Activated naive CD4-positive, alpha-beta T cell treated with anti-CD3 and anti-CD28 coated beads, Interleukin-2, amount 50 U/mL, for 72 hours (primary cell): Measurements from ENCODE around the gene ASB15. TPM values are rescaled to one million over a fixed set of nuclear protein-coding genes. Genes with fewer than 3 reads are reported as not detected.
A peak's percentile ranks its signal among the peaks of the same experiment; 100 is the strongest.
"Not testable (repeated sequence)": the region's sequence is repeated elsewhere in the genome, so short reads cannot be mapped to it uniquely, and the experiment has no call there.

Experiments used
- ATAC-seq, 2 donors: fragments of 150-1000 bp; cut with Tn5 transposase; 2 replicates each; pipeline ENCODE4 v1.10.0; 2021; ENCODE audit warnings: mild to moderate bottlenecking in 2 of 2, moderate library complexity in 2 of 2
- DNase-seq, 2 donors: peaks; one replicate each; pipeline ENCODE4 v3.0.0; 2021 to 2022; ENCODE audit warnings: low spot score in 2 of 2
- H3K27ac Mint-ChIP-seq, 2 donors: one replicate each; pipeline ENCODE4 v1.8.0; 2022; ENCODE audit warnings: mild to moderate bottlenecking in 2 of 2, mixed read lengths in 2 of 2
- H3K36me3 Mint-ChIP-seq, 2 donors: one replicate each; pipeline ENCODE4 v1.8.0; 2022; ENCODE audit warnings: mixed read lengths in 2 of 2
- H3K9me3 Mint-ChIP-seq, 2 donors: one replicate each; pipeline ENCODE4 v1.8.0; 2022; ENCODE audit warnings: mixed read lengths in 2 of 2
- total RNA-seq, 2 donors: library from RNA; stranded (reverse); gene quantifications; one replicate each; pipeline ENCODE4 v1.2.3, GENCODE V29; 2022

ASB15 gene
- total RNA-seq, 2 donors from 2014 or later: not detected

DNA sequence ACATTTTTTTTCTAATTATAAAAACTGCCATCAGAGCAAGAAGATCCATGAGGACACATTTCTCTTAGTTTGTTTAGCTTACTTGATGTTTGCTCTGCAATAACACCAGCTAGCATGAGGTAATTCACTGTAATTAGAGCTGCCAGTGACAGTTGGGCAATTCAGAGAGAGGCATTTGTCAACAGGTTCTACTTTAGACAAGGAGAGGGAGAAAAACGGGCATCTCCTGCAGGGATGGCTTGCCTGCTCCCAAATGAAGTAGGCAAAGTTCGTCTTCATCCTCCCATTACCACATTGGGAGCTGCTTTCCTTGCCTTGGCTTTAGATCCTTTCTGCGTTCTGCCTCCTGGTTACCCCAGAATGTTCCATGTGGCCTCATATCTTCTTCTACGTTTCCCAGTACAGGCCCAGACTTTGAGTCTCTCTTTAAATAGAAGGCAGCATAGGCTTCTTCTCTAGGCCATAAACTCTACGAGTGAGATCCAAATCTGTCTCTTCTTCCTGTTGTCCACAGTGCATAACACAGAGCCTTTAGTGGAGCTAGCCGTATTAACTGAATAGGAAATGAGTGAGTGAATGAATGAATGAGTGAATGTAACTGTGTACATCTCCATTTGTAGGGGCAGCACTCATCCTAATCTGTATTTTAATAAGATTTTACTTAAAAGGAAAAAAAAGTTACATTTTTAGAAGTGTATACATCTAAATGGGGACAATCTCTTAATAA is 21.2 kb downstream of the ASB15 start:
- DNase-seq: no peak
- ATAC-seq: no peak
- no peaks in the 10 kb centered on the region for H3K36me3 Mint-ChIP-seq
- H3K27ac Mint-ChIP-seq: no peak overlapping the region
- no peaks in the 10 kb centered on the region for H3K9me3 Mint-ChIP-seq

- H3K9me3 Mint-ChIP-seq: no peaks in the 10 kb centered on the region
- H3K27ac Mint-ChIP-seq: no peak overlapping the region
- peak; percentile 73 to 76 for ATAC-seq
- H3K36me3 Mint-ChIP-seq: no peaks in the 10 kb centered on the region
- DNase-seq: peak; percentile 59 to 76
Measured at GRCh38 chr7:123624527-123625183, 23.0 kb downstream of the ASB15 start.

DNA sequence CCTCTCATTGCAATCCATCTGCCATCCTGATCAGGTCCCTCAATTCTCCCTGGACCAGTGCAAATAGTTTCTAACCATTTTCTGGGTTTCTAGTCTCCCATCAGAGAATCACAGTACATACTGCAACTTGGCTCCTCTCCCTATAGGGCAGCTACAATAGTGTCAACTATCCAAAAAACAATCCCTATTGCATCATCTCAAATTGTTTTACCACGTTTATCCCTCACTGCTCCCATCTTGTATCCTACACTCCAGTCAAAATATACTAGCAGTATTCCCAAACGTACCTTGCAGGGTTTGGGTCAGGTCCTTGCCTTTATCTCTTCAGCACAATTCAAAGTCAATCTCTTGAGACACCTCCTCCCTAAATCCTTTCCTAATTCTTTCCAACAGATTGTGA is 23.6 kb downstream of the ASB15 start:
- ATAC-seq (no peak), DNase-seq (no peak)
- H3K9me3 Mint-ChIP-seq: no peaks in the 10 kb centered on the region
- H3K36me3 Mint-ChIP-seq: no peaks in the 10 kb centered on the region
- no peak overlapping the region for H3K27ac Mint-ChIP-seq

- ATAC-seq (no peak), DNase-seq (no peak)
- Mint-ChIP-seq H3K27ac (no peak overlapping the region), H3K36me3 (no peaks in the 10 kb centered on the region), H3K9me3 (no peaks in the 10 kb centered on the region)
Measured at GRCh38 chr7:123627851-123628250, 26.2 kb downstream of the ASB15 start.

- no peaks in the 10 kb centered on the region for H3K9me3 Mint-ChIP-seq
- ATAC-seq: no peak
- DNase-seq: no peak
- H3K27ac Mint-ChIP-seq: no peak overlapping the region
- H3K36me3 Mint-ChIP-seq: no peaks in the 10 kb centered on the region
Measured at GRCh38 chr7:123628829-123629228, 27.2 kb downstream of the ASB15 start.

GRCh38 chr7:123629281-123629680 is 27.7 kb downstream of the ASB15 start:
- Mint-ChIP-seq H3K27ac (no peak overlapping the region), H3K9me3 (no peaks in the 10 kb centered on the region), H3K36me3 (no peaks in the 10 kb centered on the region)
- no peak for ATAC-seq
- DNase-seq: no peak

- Mint-ChIP-seq H3K36me3 (no peaks in the 10 kb centered on the region), H3K27ac (no peak overlapping the region), H3K9me3 (no peaks in the 10 kb centered on the region)
- no peak for ATAC-seq
- DNase-seq: no peak
Measured at GRCh38 chr7:123632808-123633207, 31.2 kb downstream of the ASB15 start.

DNA sequence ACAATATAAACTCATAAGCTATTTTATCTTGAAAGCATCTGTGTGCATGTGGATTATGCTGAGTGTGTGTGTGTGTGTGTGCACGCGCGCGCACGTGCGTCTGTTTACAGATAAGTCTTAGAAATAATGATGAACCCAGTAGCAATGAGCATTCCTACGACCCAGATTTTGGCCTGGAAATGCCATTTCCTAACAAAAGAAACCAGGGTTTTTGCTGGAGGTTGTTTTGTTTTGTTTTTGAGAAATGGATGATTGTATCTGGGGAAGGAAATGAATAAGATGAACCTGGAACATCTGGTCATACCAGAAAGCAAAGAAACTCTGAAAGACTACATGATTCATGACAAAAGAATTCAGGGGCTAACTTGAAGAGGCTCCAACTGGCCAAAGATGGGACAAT is 31.9 kb downstream of the ASB15 start:
- Mint-ChIP-seq H3K36me3 (no peaks in the 10 kb centered on the region), H3K9me3 (no peaks in the 10 kb centered on the region), H3K27ac (no peak overlapping the region)
- DNase-seq: no peak
- ATAC-seq: no peak

- H3K27ac Mint-ChIP-seq, DNase-seq, H3K36me3 Mint-ChIP-seq, ATAC-seq, H3K9me3 Mint-ChIP-seq: not testable (repeated sequence)
Measured at GRCh38 chr7:123634011-123634573, 32.5 kb downstream of the ASB15 start.

DNA sequence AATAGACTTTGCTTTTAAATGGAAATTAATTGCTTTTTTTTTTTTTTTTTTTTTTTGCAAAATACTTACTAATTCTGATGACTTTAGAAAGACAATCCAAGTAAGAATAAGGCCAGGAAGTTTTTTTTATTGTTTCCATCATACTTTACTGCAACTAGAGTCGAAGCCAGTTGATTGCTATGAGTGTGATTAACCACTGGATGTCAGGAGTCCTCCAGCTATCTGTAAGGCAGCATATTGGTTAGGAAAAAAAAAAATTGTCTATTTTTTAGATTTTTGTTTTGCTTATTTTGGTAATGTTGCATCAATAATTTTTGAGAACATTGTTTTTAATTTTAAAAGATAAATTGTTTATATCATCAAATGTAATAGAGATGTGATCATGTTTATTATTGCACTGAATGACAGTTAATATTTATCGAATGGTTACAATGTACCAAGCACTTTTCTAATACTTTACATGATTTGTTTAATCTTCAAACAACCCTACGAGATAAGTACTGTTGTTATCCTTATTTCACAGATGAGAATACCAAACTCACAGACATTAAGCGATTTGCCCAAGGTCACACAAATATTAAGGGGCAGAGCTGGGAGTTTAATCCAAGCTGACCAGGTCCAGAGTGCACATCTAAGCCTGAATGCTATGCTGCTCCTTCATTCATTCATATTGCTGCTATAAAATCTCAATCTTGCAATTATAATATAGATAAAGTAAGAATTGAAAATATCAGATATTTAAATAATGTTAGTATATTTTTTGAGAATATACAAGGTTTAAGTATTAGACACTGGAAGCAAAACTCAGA is 34.1 kb downstream of the ASB15 start:
- H3K9me3 Mint-ChIP-seq: no peaks in the 10 kb centered on the region
- ATAC-seq (no peak), DNase-seq (no peak)
- no peaks in the 10 kb centered on the region for H3K36me3 Mint-ChIP-seq
- no peak overlapping the region for H3K27ac Mint-ChIP-seq

DNA sequence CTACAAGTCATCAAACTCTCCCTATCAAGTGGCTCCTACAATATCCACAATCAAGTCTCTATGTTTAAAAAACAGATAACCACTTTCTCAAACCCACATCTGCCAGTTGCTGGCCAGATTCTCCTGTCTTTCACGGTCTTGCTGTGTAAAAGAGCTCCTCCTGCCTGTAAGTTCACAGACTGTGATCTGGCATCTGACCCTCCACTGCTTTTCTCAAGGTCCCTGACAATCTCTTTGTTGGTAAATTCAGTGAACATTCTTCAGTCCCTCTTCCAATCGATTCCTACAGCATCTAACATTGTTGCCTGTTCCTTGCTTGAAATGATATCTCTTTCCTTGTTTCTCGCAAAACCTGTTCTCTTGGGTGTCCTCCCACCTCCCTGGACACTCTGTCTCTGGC is 35.6 kb downstream of the ASB15 start:
- ATAC-seq (no peak), DNase-seq (no peak)
- no peaks in the 10 kb centered on the region for H3K9me3 Mint-ChIP-seq

GRCh38 chr7:123637878-123638277 is 36.3 kb downstream of the ASB15 start:
- no peak for ATAC-seq
- Mint-ChIP-seq H3K36me3 (no peaks in the 10 kb centered on the region), H3K9me3 (no peaks in the 10 kb centered on the region), H3K27ac (no peak overlapping the region)
- DNase-seq: no peak

More for the DNA sequence above, 35.6 kb downstream of the ASB15 start:
- Mint-ChIP-seq H3K36me3 (no peaks in the 10 kb centered on the region), H3K27ac (no peak overlapping the region)

GRCh38 chr7:123639631-123640030 is 38.0 kb downstream of the ASB15 start:
- DNase-seq (no peak), ATAC-seq (no peak)
- H3K36me3 Mint-ChIP-seq: no peaks in the 10 kb centered on the region
- H3K9me3 Mint-ChIP-seq: no peaks in the 10 kb centered on the region
- H3K27ac Mint-ChIP-seq: no peak overlapping the region

GRCh38 chr7:123640583-123640982 is 39.0 kb downstream of the ASB15 start:
- Mint-ChIP-seq H3K9me3 (no peaks in the 10 kb centered on the region), H3K27ac (no peak overlapping the region), H3K36me3 (no peaks in the 10 kb centered on the region)
- DNase-seq (no peak), ATAC-seq (no peak)

- Mint-ChIP-seq H3K27ac (no peak overlapping the region), H3K9me3 (no peaks in the 10 kb centered on the region), H3K36me3 (no peaks in the 10 kb centered on the region)
- no peak for ATAC-seq
- DNase-seq: no peak
Measured at GRCh38 chr7:123641901-123642300, 40.3 kb downstream of the ASB15 start.

DNA sequence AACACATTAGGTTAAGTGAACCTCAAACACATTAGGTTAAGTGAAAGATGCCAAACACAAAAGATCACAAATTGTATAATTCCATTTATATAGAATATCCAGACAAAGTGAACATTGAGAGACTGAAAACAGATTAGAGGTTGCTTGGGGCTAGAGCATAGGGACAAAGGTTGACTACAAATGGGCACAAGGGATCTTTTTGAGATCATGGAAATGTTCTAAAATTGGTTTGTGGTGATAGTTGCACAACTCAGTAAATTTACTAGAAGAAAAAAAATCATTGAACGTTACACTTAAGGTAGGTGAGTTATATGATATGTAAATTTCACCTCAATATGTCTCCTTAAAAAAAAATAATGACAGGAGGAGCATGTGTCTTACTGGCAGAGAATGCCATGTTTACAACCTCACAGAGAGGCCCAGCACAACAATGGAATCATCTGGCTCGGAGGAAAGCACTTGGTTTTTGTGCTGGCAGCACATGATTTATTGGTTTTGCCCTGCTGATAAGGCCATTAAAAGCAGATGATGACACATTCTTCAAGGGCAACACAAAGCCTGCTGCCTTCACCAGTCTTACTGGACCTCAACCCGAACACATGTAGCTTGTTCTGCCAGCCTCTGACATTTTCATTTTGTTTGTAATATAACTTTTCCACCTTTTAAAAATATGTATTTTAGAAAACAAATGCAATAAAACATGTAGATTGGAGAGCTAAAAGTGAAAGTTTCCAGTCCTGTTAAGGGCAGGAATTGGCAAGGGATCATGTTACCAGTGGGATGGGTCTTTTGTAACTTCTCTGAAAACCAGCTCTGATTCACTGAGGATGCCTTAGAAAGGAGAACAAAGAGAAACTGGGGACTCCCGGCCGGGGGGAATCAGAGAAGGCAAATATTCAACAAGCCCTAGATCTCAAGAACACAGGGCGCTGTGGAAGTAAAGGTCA is 42.1 kb downstream of the ASB15 start:
- no peaks in the 10 kb centered on the region for H3K36me3 Mint-ChIP-seq
- ATAC-seq (no peak), DNase-seq (no peak)
- H3K9me3 Mint-ChIP-seq: no peaks in the 10 kb centered on the region
- no peak overlapping the region for H3K27ac Mint-ChIP-seq
